Osteocyte (in vitro differentiated cells): ENCODE measurements around the gene ULK3. TPM values are rescaled to one million over a fixed set of nuclear protein-coding genes. Genes with fewer than 3 reads are reported as not detected.

Experiments used
- DNase-seq: peaks from one replicate; pipeline ENCODE4 v3.0.0; 2021; ENCODE audit warnings: mixed read lengths; ENCODE audit not compliant: unreplicated experiment; ENCODE audit errors: extremely low spot score
- H3K27ac Mint-ChIP-seq: one replicate; pipeline ENCODE4 v1.8.0; 2021; ENCODE audit warnings: mild to moderate bottlenecking, mixed read lengths; ENCODE audit not compliant: unreplicated experiment
- H3K27me3 Mint-ChIP-seq: one replicate; pipeline ENCODE4 v1.8.0; 2021; ENCODE audit warnings: mixed read lengths; ENCODE audit not compliant: unreplicated experiment
- H3K36me3 Mint-ChIP-seq: one replicate; pipeline ENCODE4 v1.8.0; 2021; ENCODE audit warnings: mixed read lengths; ENCODE audit not compliant: unreplicated experiment
- H3K4me1 Mint-ChIP-seq: one replicate; pipeline ENCODE4 v1.8.0; 2021; ENCODE audit warnings: mixed read lengths; ENCODE audit not compliant: unreplicated experiment
- H3K4me3 Mint-ChIP-seq: one replicate; pipeline ENCODE4 v1.8.0; 2021; ENCODE audit warnings: mild to moderate bottlenecking, moderate library complexity, mixed read lengths; ENCODE audit not compliant: unreplicated experiment
- H3K9me3 Mint-ChIP-seq: one replicate; pipeline ENCODE4 v1.8.0; 2021; ENCODE audit warnings: mixed read lengths; ENCODE audit not compliant: unreplicated experiment
- total RNA-seq: library from RNA; stranded (reverse); gene quantifications from 2 replicates; pipeline ENCODE4 v1.2.1, GENCODE V29; 2021
- TF ChIP-seq, protein P1 (sequence below): fragments of 200-600 bp; sonication (generic); IDR thresholded peaks from 2 replicates; pipeline ENCODE4 v1.5.0; 2021; ENCODE audit warnings: antibody characterized with exemption, mild to moderate bottlenecking, moderate library complexity

ULK3 gene
- total RNA-seq, 1 donor from 2014 or later = 32.4 TPM

DNA sequence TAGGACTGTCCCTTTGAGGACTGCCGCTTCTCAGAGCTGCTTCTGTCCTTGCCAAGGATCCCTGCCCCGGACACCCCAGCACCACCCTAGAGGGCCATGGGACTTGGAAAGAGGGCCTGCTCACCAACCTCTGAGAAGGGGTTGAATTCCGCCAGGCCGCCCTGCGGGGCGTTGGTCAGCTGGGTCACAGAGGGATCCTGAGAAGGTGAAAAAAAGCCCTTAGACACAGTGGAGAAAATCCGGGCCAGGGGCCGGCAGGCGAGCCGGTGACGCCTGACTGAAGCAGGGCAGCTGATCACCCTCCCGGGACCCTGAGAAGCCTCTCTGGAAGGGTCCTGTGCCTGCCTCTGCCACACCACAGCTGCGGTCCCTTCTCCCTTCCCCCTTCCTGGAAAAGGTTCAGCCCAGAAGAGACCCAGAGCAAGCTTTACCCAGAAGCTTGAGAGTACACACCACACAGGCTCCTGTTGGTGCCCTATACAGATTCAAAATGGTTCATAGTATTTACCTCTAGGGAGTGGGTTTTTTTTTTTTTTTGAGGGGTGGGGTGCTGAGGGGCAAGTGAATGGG, 11.6 kb upstream of the ULK3 start:
- H3K4me3 Mint-ChIP-seq = no peak overlapping the region
- H3K9me3 Mint-ChIP-seq = no peaks in the 10 kb centered on the region
- peaks cover 17% of the 10 kb centered on the region for H3K36me3 Mint-ChIP-seq
- no peak overlapping the region for H3K27ac Mint-ChIP-seq
- no peaks in the 10 kb centered on the region for H3K27me3 Mint-ChIP-seq
- TF ChIP-seq, protein P1, sequence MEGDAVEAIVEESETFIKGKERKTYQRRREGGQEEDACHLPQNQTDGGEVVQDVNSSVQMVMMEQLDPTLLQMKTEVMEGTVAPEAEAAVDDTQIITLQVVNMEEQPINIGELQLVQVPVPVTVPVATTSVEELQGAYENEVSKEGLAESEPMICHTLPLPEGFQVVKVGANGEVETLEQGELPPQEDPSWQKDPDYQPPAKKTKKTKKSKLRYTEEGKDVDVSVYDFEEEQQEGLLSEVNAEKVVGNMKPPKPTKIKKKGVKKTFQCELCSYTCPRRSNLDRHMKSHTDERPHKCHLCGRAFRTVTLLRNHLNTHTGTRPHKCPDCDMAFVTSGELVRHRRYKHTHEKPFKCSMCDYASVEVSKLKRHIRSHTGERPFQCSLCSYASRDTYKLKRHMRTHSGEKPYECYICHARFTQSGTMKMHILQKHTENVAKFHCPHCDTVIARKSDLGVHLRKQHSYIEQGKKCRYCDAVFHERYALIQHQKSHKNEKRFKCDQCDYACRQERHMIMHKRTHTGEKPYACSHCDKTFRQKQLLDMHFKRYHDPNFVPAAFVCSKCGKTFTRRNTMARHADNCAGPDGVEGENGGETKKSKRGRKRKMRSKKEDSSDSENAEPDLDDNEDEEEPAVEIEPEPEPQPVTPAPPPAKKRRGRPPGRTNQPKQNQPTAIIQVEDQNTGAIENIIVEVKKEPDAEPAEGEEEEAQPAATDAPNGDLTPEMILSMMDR = no peak
- DNase-seq = no peak
- H3K4me1 Mint-ChIP-seq = peaks cover 3% of the 10 kb centered on the region

DNA sequence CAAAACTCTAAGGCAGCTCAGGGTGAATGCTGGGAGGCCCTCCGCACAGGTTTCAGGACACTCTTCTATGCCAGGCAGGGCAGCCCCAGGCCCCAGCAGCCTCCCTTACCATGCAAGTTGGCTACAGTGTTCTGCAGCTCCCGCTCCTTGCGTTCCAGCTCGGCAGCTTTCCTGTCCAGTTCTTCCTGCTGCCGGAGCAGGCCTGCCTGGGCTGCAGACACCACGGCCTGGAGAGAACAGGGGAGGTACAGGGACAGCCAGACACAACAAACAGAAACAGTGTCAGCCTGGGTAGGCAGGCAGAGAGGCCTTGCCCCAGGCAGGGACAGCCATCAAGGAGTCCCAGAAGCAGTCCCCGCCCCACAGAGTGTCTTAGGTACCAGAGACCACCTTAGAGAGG, 9.0 kb upstream of the ULK3 start:
- TF ChIP-seq, protein P1 = no peak
- Mint-ChIP-seq H3K36me3 (peaks cover 30% of the 10 kb centered on the region), H3K27ac (no peak overlapping the region), H3K4me3 (no peak overlapping the region), H3K9me3 (no peaks in the 10 kb centered on the region), H3K4me1 (peaks cover 3% of the 10 kb centered on the region), H3K27me3 (no peaks in the 10 kb centered on the region)
- DNase-seq = no peak

DNA sequence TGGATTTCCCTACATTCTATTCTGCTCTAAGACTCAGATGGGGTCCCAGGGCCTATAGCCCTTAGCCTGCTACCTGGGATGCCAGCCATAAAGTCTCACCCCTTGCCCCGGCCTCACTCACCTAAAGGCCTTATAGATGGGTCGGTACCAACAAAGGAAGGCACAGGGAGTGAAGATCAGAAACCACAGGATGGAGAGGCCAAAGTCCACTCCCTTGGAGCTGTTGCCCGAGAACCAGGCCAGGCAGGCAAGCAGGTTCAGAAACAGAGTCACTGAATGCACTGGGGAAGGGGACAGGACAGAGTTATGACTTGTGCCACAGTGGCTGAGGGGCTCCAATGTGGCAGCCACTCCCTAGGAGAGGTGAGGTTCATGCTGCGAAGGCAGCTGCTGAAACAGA, 7.4 kb upstream of the ULK3 start:
- Mint-ChIP-seq H3K4me3 (no peak overlapping the region), H3K27ac (no peak overlapping the region), H3K27me3 (no peaks in the 10 kb centered on the region), H3K4me1 (no peaks in the 10 kb centered on the region), H3K9me3 (no peaks in the 10 kb centered on the region), H3K36me3 (peaks cover 34% of the 10 kb centered on the region)
- TF ChIP-seq, protein P1 = no peak
- DNase-seq = no peak

DNA sequence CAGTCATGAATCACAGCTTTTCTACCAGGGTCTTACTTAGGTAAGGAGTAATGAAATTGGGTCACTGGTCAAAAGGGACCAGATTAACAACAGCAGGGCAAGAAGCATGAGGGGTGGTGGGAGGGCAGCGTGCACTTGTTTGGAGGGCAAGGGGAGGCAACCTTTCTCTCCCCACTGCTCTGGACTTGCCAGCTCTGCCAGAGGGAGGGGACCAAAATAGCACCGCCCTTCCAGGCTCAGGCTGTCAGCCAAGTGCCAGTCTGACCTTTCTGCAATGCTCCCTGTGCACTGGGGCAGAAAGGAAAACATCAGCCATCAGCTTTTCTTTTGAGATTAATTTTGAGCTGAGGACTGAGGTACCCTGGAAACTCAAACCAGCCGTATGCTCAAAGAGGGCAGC, 4.5 kb upstream of the ULK3 start:
- H3K4me1 Mint-ChIP-seq = peaks cover 8% of the 10 kb centered on the region
- H3K27ac Mint-ChIP-seq = no peak overlapping the region
- no peak for DNase-seq
- peaks cover 33% of the 10 kb centered on the region for H3K36me3 Mint-ChIP-seq
- TF ChIP-seq, protein P1 = no peak
- no peaks in the 10 kb centered on the region for H3K27me3 Mint-ChIP-seq
- H3K9me3 Mint-ChIP-seq = no peaks in the 10 kb centered on the region
- no peak overlapping the region for H3K4me3 Mint-ChIP-seq

DNA sequence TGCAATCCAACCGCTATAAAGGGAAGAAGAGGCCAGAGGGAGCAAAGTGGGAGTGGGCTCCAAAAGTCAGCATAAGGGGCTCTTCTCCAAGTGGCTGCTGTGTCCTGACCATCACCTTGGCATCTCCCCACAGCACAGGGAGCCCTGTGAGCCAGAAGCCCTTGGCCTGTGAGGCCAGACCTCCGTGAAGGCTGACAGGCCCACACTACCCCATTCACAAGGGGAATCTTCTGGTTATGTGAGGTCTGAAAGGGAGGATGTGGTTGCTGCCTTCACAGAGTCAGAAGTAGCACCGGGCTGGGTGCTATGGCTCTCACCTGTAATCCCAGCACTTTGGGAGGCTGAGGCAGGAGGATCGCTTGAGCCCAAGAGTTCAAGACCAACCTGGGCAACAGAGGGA, 2.6 kb upstream of the ULK3 start:
- Mint-ChIP-seq H3K4me3 (no peak overlapping the region), H3K27me3 (no peaks in the 10 kb centered on the region), H3K36me3 (peaks cover 31% of the 10 kb centered on the region), H3K9me3 (no peaks in the 10 kb centered on the region), H3K27ac (no peak overlapping the region), H3K4me1 (peaks cover 20% of the 10 kb centered on the region)
- DNase-seq = no peak
- TF ChIP-seq, protein P1 = no peak
